ENCODE data around the gene GREM1. TPM values are rescaled to one million over a fixed set of nuclear protein-coding genes. Genes with fewer than 3 reads are reported as not detected.

Gene GREM1
- total and polyA plus RNA-seq, 2 donors (not counting 3 experiments of a cell fraction or from before 2014, with no cell fraction given), result not detected

GRCh38 chr15:32671339-32672325 lies 46.2 kb upstream of the GREM1 start:
- Histone ChIP-seq H3K4me3 (replicated peaks in 1 of 3; ENCODE audit: insufficient read depth in 1 of 3, low read depth in 1 of 3, low read length in 3 of 3) (no peak overlapping the region), H3K9ac (replicated peaks; ENCODE audit: extremely low read depth, insufficient read depth, low read length) (no peak overlapping the region), H3K79me2 (ENCODE audit: control insufficient read depth, insufficient read depth, low read length) (no peaks in the 10 kb centered on the region), H3K36me3 (ENCODE audit: control insufficient read depth in 2 of 2, extremely low read depth in 1 of 2, insufficient read depth in 2 of 2, low read length in 2 of 2) (peaks cover 0 to 4% of the 10 kb centered on the region in 2 experiments), H3K27ac (ENCODE audit: insufficient read depth, low read depth, low read length) (no peak overlapping the region), H3K4me1 (ENCODE audit: control insufficient read depth, extremely low read depth, insufficient read depth, low read length) (no peaks in the 10 kb centered on the region), H3K27me3 (ENCODE audit: control insufficient read depth in 2 of 2, insufficient read depth in 2 of 2, low read length in 2 of 2) (no peaks in the 10 kb centered on the region), H2AFZ (ENCODE audit: low read depth, low read length) (no peak overlapping the region), H3K9me3 (replicated peaks; ENCODE audit: control insufficient read depth, insufficient read depth, low read length) (no peaks in the 10 kb centered on the region), H3K9me1 (replicated peaks; ENCODE audit: control insufficient read depth, extremely low read depth, insufficient read depth, low read length) (no peaks in the 10 kb centered on the region), H3K4me2 (ENCODE audit: insufficient read depth, low read length) (no peak overlapping the region), H4K20me1 (replicated peaks; ENCODE audit: control insufficient read depth, extremely low read depth, insufficient read depth, low read length) (no peaks in the 10 kb centered on the region)
- dilution Hi-C loops (cut with MboI; ENCODE audit: extremely low pct_ligation_motif_present, low sequenced_read_pairs) (no loop called here), intact Hi-C loops (cut with micrococcal nuclease) (loop anchor here (10.0 kb wide), 1 partner anchor 63 kb away; no protein-coding TSS in a partner anchor)
- ChIA-PET POLR2A (no interaction called here), CTCF (interaction anchor here (1.0 to 2.6 kb wide), 6 partner anchors 8 to 322 kb away, joined by 3 to 11 read pairs (median 5); no protein-coding TSS in a partner anchor)
- TF ChIP-seq POLR2AphosphoS5 (IDR thresholded peaks at IDR 0.05; ENCODE audit: insufficient read depth, low read depth, low read length) (no peak), GATA2 (IDR thresholded peaks at IDR 0.05; ENCODE audit: insufficient read depth, insufficient read length, low read depth, low read length) (no peak), POLR2A (IDR thresholded peaks at IDR 0.05; ENCODE audit: low read depth, low read length) (no peak), MAX (IDR thresholded peaks at IDR 0.05; ENCODE audit: insufficient read depth, insufficient read length) (no peak), JUN (IDR thresholded peaks at IDR 0.05; ENCODE audit: borderline replicate concordance, insufficient read depth, insufficient read length, low read depth) (no peak), MYC (IDR thresholded peaks at IDR 0.05; ENCODE audit: low read depth, low read length) (no peak), EZH2 (IDR thresholded peaks at IDR 0.05; ENCODE audit: borderline replicate concordance, low read depth, low read length, severe bottlenecking) (no peak), CTCF (IDR thresholded peaks at IDR 0.05; ENCODE audit: extremely low read depth in 1 of 2, insufficient read depth in 1 of 2, low read depth in 1 of 2, low read length in 2 of 2) (no peak), FOS (IDR thresholded peaks at IDR 0.05; ENCODE audit: borderline replicate concordance, insufficient read depth, low read length) (no peak)
- FAIRE-seq (no peak), DNase-seq (ENCODE audit: low read depth, low spot score) (no peak)
- no TSS peak for BruUV-seq (replicated peaks)

All from endothelial cell of umbilical vein (primary cell).